Prostate gland (tissue), 2 donors: ENCODE measurements around the gene PAQR5.

ENCODE experiments used
- CTCF ChIP-seq, 4 experiments: fragments of 200-600 bp in 2 of 4; fragments of 450-650 bp in 2 of 4; sonication (generic) in 2 of 4; IDR thresholded peaks; 1 replicate in 3 of 4; 2 replicates in 1 of 4; pipeline ENCODE4 v1.5.1; 2016 to 2019; ENCODE audit warnings: antibody characterized with exemption in 4 of 4, mild to moderate bottlenecking in 2 of 4, moderate library complexity in 2 of 4
- POLR2A ChIP-seq: fragments of 450-650 bp; IDR thresholded peaks from one replicate; pipeline ENCODE4 v1.6.1; 2016; ENCODE audit warnings: antibody characterized with exemption, mild to moderate bottlenecking
- POLR2AphosphoS5 ChIP-seq: sonication (generic); formaldehyde crosslinking; IDR thresholded peaks from one replicate; pipeline ENCODE4 v1.6.1; 2017; ENCODE audit warnings: antibody characterized with exemption

- TF ChIP-seq POLR2A = peak; percentile 7
- no peak for TF ChIP-seq CTCF (IDR thresholded peaks at IDR 0.05)
- peak; percentile 92 for TF ChIP-seq POLR2AphosphoS5
These were observed 115.3 kb downstream of the PAQR5 start, which contains the start of gene KIF23 for GRCh38 chr15:69413822-69414700.
